Measurements from ENCODE around the gene ARL8A. TPM values are rescaled to one million over a fixed set of nuclear protein-coding genes. Genes with fewer than 3 reads are reported as not detected.

The ARL8A gene
- total and polyA plus RNA-seq, 2 of the 4 experiments (the other 2 are of a cell fraction): 18.1 to 30.7 TPM

- TF ChIP-seq FOS (IDR thresholded peaks at IDR 0.05; ENCODE audit: low read depth, low read length) (no peak), MAFK (IDR thresholded peaks at IDR 0.05; ENCODE audit: low read depth, low read length) (no peak), MXI1 (IDR thresholded peaks at IDR 0.05; ENCODE audit: borderline replicate concordance, low read depth, low read length) (no peak), CTCF (conservative IDR thresholded peaks at IDR 0.05; ENCODE audit: low read depth, low read length) (no peak), RAD21 (IDR thresholded peaks at IDR 0.05; ENCODE audit: low read length) (no peak), MAZ (IDR thresholded peaks at IDR 0.05; ENCODE audit: borderline replicate concordance, low read depth, low read length) (no peak), CEBPB (IDR thresholded peaks at IDR 0.05; ENCODE audit: low read depth, low read length) (no peak), USF2 (IDR thresholded peaks at IDR 0.05; ENCODE audit: low read depth, low read length) (no peak), RCOR1 (IDR thresholded peaks at IDR 0.05; ENCODE audit: insufficient replicate concordance, low read length) (no peak), RFX5 (IDR thresholded peaks at IDR 0.05; ENCODE audit: low read depth, low read length) (no peak), CHD1 (IDR thresholded peaks at IDR 0.05; ENCODE audit: low read depth, low read length) (no peak), SMC3 (IDR thresholded peaks at IDR 0.05; ENCODE audit: low read depth, low read length) (no peak), ELK1 (IDR thresholded peaks at IDR 0.05; ENCODE audit: borderline replicate concordance, low read depth, low read length) (no peak), NFE2L2 (IDR thresholded peaks at IDR 0.05; ENCODE audit: low read depth, low read length) (no peak), POLR2A (IDR thresholded peaks at IDR 0.05; ENCODE audit: low read depth, low read length) (no peak), BHLHE40 (IDR thresholded peaks at IDR 0.05; ENCODE audit: low read depth, low read length) (no peak)
- H3K9me1 ChIP-seq (ENCODE audit: insufficient read depth, low read length): 0 out of 2 replicates have a peak, but pooled peaks cover 3% of the 10 kb centered on the region
- H2AK5ac ChIP-seq (ENCODE audit: low read depth, low read length): no peak overlapping the region
- H3K36me3 ChIP-seq (ENCODE audit: control insufficient read depth, insufficient read depth, low read length): no peaks in the 10 kb centered on the region
- no peak overlapping the region for H4K91ac ChIP-seq (ENCODE audit: insufficient read depth, low read depth, low read length)
- no peak overlapping the region for H3K56ac ChIP-seq (ENCODE audit: extremely low read depth, insufficient read depth, low read length)
- CTCF ChIA-PET: no interaction called here
- no peak overlapping the region for H3K18ac ChIP-seq (ENCODE audit: low read depth, low read length)
- no peak overlapping the region for H2AK9ac ChIP-seq (replicated peaks; ENCODE audit: low read depth, low read length, poor library complexity)
- no peak overlapping the region for H3K4ac ChIP-seq (ENCODE audit: low read depth, low read length)
- dilution Hi-C loops (cut with HindIII; ENCODE audit: low sequenced_read_pairs, unreplicated experiment): no loop called here
- no peaks in the 10 kb centered on the region for H4K20me1 ChIP-seq (ENCODE audit: insufficient read depth, low read length)
- H3K4me3 ChIP-seq (ENCODE audit: insufficient read depth, low read depth, low read length): no peak overlapping the region
- no peak overlapping the region for H3K9ac ChIP-seq (ENCODE audit: low read depth, low read length)
- POLR2A ChIA-PET (ENCODE audit: unreplicated experiment): no interaction called here
- no peak overlapping the region for H3K14ac ChIP-seq (replicated peaks; ENCODE audit: low read depth, low read length)
- ATAC-seq (ENCODE audit: low read depth): peak; percentile 80
- intact Hi-C loops (cut with micrococcal nuclease): no loop called here
- no peak overlapping the region for H3K27ac ChIP-seq (ENCODE audit: insufficient read depth, low read length)
- H2BK120ac ChIP-seq (ENCODE audit: low read depth, low read length): no peak overlapping the region
- H3K27me3 ChIP-seq (ENCODE audit: control insufficient read depth, insufficient read depth, low read length): peaks cover 18% of the 10 kb centered on the region
- no CpG with 5 or more reads among the region's 7 CpGs for WGBS, 2 experiments (ENCODE audit: extremely low coverage in 2 of 2, insufficient read length in 1 of 2)
- H3K23ac ChIP-seq (ENCODE audit: low read depth, low read length): no peak overlapping the region
- peaks cover 3% of the 10 kb centered on the region; the same call in 1 of the 2 replicates for H3K4me1 ChIP-seq (ENCODE audit: control insufficient read depth, insufficient read depth, low read length)
- peak; percentile 35 for DNase-seq
- no peak overlapping the region for H2BK20ac ChIP-seq (ENCODE audit: low read depth, low read length)
- H3K9me3 ChIP-seq (ENCODE audit: control insufficient read depth, insufficient read depth, low read length): no peaks in the 10 kb centered on the region
- H3K79me1 ChIP-seq (ENCODE audit: low read depth in 1 of 2, low read length in 2 of 2): no peaks in the 10 kb centered on the region
- BruUV-seq (replicated peaks): no TSS peak
- no peak overlapping the region for H2BK5ac ChIP-seq (ENCODE audit: low read depth, low read length, poor library complexity, severe bottlenecking)
- no peak overlapping the region for H2BK15ac ChIP-seq (ENCODE audit: low read depth, low read length)
- in situ Hi-C loops (cut with MboI; ENCODE audit: low sequenced_read_pairs): no loop called here
- no peak overlapping the region for H4K8ac ChIP-seq (ENCODE audit: low read depth in 2 of 2, low read length in 2 of 2)
- peak overlapping the region; percentile 56 for H2AFZ ChIP-seq (replicated peaks; ENCODE audit: low read length, poor library complexity)
- no peak overlapping the region for H3K4me2 ChIP-seq (ENCODE audit: low read depth, low read length)
- no peak overlapping the region for H4K5ac ChIP-seq (ENCODE audit: low read depth, low read length)
These were observed 58.7 kb downstream of the ARL8A start for GRCh38 chr1:202085682-202086373.

Data from IMR-90 (cell line).